Stimulated activated CD4-positive, alpha-beta T cell treated with anti-CD3 and anti-CD28 coated beads, Interleukin-2, amount 100 ng/mL, for 48 hours (primary cell): ENCODE measurements around the gene HNRNPM.
A peak's percentile ranks its signal among the peaks of the same experiment; 100 is the strongest.
"Not testable (repeated sequence)": the region's sequence is repeated elsewhere in the genome, so short reads cannot be mapped to it uniquely, and the experiment has no call there.

Experiments used
- DNase-seq, 2 donors: peaks; one replicate each; pipeline ENCODE4 v3.0.0-alpha.2; 2020

The HNRNPM gene, protein sequence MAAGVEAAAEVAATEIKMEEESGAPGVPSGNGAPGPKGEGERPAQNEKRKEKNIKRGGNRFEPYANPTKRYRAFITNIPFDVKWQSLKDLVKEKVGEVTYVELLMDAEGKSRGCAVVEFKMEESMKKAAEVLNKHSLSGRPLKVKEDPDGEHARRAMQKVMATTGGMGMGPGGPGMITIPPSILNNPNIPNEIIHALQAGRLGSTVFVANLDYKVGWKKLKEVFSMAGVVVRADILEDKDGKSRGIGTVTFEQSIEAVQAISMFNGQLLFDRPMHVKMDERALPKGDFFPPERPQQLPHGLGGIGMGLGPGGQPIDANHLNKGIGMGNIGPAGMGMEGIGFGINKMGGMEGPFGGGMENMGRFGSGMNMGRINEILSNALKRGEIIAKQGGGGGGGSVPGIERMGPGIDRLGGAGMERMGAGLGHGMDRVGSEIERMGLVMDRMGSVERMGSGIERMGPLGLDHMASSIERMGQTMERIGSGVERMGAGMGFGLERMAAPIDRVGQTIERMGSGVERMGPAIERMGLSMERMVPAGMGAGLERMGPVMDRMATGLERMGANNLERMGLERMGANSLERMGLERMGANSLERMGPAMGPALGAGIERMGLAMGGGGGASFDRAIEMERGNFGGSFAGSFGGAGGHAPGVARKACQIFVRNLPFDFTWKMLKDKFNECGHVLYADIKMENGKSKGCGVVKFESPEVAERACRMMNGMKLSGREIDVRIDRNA

DNA sequence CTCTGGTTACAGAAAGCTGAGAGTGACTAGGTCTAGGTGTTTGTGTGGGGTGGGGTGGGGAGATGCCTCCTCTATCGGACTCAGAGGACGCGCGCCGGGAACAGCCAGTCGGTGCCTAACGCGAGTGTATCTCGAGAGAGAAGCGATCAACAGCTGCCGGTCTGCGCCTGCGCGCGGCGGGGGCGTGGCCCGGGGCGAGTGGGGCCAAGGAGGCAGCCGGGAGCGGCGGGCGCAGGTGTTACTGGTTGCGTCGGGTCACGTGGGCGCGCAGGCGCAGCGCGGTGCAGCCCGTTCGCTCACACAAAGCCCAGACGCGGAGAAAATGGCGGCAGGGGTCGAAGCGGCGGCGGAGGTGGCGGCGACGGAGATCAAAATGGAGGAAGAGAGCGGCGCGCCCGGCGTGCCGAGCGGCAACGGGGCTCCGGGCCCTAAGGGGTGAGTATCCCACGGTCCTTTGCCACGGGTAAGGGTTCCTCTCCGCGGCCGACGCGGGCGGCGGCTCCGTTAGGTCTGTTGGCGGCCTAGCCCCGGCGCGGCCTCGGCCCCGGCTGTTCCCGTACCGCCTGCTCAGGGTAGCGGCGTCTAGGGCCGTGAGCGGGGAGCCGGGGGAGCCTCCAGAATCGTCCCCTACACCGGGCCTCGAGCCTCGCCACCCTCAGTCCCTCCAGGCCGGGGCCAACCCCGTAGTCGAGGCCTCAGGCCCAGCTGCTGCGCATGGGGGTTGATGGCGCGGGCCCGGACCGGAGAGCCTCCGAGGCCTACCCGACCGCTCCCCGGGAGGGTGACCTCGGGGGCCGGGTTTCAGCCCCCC lies at the start of gene HNRNPM:
Gene HNRNPM (plus strand): TSS at position 299 of the 811 bp plus-strand sequence. CDS start 24 bp downstream, at position 323.
- peak; percentile 100 for DNase-seq

DNA sequence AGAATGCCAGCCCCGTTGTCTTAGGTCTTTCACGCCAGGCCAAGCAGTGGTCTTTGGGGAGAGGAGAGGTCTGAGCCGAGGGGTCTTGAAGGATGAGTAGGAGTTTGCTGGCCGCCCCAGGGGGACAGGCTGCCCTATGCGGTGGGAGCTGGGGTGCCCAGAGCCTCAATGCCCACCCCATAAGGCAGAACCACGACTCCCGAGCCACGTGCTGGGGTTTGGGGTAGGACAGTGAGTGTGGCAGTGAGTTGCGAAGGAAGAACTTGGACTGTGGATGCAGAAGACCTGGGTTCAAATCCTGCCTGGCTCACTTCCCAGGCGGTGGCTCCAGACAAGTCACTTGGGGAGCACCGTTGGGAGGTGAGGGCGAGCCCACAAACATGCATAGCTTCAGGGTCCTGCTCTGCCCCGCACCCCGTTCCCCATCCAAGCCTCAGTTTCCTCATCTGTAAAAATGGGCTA lies 49.1 kb upstream of the HNRNPM start:
- no peak for DNase-seq

DNA sequence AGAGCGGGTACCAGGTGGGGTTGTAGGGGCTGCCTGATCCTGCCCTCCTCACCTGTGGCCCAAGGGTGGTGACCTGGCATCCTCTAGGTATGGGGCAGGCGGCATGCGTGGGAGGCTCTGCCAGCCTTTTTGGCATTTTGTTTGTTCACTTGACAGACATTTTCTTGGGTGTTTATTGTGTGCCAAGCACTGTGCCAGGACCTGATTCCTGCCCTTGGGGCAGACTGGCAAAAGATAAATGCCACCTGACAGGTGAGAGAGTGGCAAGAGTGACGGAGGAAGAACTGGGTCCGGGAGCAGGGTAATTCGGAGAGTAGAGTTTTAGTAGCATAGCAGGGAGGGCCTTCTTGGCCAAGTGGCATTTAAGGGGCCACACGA lies 48.6 kb upstream of the HNRNPM start:
- DNase-seq: no peak

DNA sequence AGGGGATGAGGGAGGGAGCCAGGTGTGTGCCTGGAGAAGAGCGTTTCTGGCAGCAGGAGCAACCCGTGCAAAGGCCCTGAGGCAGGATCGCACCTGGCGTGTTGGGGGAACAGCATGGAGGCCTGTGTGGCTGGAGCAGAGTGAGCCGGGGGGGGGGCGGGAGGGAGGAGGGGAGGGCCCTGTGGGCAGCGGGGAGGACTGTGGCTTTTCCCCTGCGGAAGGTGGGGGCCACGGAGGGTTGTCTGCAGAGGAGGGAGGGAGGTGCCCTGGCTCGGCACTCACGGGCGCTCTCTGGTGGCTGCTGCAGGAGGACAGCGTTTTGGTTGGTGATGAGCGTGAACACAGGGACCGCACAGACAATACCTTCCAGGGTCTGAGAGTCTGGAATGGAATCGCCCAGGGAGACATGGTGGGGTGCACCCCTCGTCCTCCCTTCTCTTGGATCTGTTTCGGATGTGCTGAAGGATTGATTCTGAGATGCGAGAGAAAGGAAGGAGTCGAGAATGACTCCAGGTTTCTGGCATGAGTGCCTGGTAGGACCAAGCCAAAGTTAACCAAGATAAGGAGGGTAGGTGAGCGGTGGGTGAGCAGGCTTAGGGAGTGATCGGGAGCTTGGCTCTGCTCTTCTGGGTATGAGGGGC lies 48.1 kb upstream of the HNRNPM start:
- peak; percentile 66 to 68 for DNase-seq

DNA sequence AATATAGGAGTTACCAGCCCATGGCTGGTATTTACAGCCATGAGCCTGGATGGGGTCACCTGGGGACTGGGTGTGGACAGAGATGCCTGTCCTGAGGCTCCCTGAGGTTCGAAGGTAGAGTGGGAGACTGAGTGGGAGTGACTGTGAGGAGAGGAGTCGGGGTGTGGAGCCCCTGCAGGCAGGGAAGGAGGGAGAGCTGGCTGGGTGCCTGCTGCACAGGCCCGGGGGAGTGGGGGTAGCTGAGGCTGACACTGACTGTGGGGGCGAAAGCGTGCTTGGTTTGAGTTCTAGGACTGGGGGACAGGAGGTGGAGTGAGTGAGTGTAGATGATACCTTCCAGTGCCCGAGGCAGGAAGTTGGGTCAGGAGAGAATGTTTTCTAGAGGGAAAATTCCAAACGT lies 47.5 kb upstream of the HNRNPM start:
- no peak for DNase-seq

DNA sequence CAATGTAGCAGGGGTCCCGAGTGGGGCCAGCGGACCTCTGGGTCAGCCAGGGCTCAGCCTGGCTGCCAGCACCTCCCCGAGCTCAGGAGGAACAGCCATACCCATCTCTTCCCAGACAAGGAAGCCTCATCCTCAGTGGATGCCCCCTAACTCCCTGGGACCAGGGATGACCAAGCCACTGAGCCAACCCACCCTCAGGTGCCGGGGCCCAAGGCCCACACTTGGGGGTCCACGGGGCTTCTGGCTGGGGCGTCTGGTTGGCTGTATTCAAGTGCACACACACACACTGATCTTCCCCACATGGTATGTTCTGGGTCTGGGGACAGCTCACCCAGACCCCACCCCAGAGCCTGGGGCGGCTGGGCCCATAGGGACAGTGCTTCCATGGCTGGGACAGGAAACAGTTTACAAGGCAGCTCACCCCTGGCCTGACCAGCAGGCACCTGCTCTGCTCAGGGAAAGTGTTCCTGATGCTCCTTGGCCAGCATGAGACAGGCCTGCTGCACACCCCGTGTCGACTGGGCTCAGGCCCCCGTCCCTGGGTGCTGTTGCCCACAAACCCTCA lies 46.9 kb upstream of the HNRNPM start:
- DNase-seq: no peak

DNA sequence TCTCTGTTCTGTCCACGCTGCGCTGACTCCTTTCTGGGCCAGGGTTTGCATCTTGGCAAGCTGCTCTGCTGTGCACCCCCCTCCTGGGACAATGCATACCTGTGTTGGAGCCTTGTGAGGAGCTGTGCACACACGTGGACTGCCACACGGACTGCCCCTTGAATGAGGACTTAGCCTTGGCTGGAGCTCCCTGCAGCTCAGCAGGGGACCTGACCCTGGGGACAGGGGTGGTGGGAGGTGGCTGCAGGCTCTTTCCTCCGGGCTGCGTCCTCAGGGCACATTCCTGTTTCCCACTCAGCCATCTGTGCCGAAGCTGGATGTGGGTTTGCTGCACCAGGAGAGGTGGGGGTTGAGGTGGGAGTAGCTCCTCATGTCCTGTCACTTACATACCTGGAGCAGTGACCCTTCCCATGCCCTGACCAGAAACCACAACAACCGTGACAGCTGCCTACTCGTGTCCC lies 46.4 kb upstream of the HNRNPM start:
- DNase-seq: no peak

DNA sequence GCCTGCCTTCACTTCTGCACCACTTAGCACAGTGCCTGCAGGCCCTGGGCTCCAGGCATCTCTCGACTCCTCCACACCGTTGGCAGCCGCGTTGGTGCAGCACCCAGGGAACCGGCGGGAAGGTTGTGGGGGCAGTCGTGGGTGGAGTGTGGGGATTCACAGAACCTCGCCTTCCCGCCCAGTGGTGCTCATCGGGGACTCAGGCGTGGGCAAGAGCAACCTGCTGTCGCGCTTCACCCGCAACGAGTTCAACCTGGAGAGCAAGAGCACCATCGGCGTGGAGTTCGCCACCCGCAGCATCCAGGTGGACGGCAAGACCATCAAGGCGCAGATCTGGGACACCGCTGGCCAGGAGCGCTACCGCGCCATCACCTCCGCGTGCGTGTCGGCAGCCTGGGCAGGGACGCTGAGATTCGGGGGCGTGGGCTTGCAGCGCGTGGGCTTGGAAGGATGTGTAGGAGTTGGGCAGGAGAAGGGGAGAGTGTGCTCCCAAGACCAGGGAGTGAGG lies 45.0 kb upstream of the HNRNPM start:
- no peak for DNase-seq

DNA sequence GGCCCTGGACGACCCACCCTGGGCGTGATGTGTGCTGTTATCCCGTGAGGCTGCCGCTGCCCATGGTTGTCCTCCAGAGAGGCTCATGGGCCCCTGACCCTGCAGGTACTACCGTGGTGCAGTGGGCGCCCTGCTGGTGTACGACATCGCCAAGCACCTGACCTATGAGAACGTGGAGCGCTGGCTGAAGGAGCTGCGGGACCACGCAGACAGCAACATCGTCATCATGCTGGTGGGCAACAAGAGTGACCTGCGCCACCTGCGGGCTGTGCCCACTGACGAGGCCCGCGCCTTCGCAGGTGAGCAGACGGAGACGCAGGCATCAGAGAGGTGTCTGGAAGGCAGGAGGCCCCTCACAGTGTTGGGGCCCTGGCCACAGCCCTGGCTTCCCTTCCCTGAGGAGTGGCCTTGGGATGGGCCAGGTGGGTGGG lies 42.8 kb upstream of the HNRNPM start:
- DNase-seq: no peak

DNA sequence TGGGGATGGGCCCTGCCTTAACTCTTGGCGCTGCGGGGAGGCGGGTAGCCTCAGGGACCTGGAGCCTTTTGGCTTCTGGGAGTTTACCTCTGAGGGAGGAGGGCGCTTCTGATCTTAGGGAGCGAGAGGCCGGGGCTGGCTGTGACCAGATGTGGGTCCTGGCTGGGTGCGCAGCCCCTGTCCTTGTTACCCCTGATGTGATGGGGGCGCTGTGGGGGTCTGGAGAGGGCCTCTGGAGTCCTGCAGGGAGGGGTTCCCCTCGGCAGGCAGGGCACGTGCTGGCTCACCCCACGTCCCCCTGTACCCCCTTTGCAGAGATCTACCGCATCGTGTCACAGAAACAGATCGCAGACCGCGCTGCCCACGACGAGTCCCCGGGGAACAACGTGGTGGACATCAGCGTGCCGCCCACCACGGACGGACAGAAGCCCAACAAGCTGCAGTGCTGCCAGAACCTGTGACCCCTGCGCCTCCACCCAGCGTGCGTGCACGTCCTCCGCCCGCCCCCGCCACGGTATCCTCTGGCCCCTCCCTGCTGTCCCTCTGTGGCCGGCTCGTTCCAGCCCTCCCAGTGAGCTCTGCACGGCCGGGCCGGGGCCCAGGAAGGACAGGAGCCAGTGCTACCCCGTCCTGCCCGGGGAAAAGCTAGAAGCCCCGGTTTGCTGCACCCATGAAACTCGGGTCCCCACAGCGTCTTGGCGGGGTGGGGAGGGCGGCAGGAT lies 41.5 kb upstream of the HNRNPM start:
- no peak for DNase-seq

DNA sequence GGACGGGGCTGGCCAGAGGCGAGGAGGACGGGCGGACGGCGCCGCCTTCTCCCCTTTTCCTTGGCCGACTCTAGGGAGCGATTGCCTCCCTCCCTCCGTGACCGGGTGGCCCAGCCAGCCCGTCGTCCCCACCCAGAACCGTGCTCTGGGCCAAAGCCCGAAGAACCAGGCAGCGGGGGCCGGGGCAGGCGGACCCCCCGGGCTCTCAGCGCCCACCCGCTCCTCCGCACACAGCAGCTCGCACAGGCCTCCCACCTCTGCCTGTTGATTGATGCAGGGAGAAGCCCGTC lies 41.0 kb upstream of the HNRNPM start:
- DNase-seq: no peak

DNA sequence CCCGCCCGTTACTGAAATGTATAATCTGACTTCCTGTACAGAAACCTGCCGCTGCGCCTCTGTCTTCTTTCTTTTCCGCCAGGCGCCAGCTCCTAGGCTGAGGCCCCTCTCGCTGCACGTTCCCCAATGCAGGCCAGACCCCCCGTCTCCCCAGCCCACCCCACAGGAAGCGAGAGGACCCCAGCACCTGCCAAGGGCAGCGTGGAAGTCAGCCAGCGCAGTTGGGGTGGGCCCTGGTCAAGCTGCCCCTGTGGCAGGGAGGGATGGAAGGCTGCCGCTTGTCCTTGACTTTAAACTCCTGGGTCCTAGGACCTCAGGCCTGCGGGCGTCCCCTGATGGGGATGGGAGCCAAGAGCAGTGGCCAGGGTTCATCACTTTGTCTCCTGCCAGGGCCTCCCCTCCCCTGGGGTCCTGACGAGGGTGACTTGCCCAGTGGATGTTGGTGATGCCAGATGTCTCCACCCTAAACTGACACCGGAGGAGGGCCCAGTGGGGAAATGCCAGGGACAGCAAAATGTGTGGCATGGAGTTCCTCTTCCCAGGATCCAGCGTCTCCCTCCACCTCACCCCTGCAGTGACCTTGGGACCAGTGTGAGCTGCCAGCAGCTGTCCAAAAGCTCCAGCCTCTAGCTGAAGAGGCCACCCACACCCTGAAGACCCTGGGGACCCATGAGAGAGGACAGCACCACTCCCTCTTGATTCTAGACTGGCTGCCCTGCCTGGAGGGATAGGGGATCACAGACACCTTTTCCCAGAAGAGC lies 40.2 kb upstream of the HNRNPM start:
- DNase-seq: no peak

DNA sequence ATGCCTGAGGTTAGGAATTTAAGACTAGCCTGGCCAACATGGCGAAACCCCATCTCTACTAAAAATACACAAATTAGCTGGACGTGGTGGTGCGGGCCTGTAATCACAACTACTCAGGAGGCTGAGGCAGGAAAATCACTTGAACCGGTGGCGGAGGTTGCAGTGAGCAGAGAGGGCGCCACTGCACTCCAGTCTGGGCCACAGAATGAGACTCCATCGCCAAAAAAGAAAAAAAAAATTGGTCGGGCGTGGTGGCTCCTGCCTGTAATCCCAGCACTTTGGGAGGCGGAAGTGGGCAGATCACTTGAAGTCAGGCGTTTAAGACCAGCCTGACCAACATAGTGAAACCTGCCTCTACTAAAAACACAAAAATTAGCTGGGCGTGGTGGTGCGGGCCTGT lies 34.1 kb upstream of the HNRNPM start:
- not testable (repeated sequence) for DNase-seq

DNA sequence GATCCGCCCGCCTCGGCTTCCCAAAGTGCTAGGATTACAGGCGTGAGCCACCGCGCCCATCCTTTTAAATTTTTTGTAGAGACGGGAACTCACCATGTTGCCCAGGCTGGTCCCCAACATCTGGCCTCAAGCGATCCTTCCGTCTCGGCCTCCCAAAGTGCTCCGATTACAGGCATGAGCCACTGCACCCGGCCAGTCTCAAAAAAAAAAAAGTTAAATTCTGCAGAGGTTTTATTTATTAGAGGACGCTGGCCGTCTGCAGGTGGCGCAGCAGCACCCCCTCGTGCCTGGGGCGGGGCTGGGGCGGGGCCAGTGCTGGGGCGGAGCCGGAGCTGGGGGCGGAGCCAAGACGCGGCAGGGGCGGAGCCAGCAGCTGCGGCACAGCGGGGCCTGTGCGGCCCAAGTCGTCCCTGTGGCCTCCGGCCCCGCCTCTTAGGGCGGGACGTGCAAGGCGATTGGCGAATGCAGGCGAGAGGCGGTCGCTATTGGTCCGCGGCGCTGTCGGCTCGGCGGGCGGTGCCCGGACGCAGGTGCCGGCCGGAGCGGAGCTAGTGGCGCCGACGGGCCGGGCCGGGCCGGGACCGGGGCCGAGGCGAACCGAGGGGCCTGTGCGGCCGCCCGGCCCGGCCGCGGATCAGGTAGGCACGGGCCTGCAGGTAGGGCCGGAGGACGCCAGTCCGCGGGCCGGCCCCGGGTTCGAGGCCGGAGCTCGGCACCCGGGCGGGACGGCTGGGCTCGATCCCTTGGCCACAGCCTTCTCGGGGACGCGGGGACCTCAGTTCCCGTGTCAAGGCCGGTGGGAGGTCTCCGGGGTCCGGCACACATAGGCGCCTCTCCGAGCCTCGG lies 31.8 kb upstream of the HNRNPM start, which contains the start of gene MARCHF2:
Gene MARCHF2 (plus strand): TSS at position 523 of the 846 bp plus-strand sequence. CDS start 8,536 bp downstream, outside the sequence.
- peak; percentile 95 to 97 for DNase-seq

DNA sequence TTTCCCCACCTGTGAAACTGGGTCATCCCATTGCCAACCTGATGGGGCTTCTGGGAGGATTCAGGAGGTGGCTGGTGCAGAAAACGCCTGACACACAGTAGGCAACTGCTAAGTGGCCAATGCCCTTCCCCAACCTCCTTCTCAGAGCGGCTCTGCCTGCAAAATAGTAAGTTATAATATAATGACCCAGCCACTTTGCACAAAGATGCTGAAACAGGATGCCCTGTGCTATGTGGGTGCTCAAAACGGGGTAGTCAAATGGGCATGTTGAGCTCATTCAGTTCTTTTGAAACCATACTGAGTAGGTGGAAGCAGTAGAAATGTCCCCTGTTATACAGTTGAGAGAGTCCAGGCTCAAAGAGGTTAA lies 31.2 kb upstream of the HNRNPM start:
- no peak for DNase-seq

DNA sequence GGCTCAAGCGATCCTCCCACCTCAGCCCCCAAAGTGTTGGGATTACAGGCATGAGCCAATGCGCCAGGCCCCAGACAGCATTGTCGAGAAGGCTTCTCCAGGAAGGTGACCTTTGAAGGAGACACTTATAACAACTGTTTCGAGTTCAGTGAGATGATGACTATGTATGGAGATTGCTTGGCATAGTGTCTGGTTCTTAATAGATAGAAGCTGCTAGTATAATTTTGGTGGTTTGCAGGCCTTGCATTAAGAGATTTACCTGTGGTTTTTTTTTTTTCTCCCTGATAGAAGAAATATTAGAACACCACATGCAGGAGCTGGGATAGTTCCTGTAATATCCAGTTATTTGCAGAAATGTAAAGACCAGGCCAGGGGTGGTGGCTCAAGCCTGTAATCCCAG lies 28.0 kb upstream of the HNRNPM start:
- DNase-seq: no peak

DNA sequence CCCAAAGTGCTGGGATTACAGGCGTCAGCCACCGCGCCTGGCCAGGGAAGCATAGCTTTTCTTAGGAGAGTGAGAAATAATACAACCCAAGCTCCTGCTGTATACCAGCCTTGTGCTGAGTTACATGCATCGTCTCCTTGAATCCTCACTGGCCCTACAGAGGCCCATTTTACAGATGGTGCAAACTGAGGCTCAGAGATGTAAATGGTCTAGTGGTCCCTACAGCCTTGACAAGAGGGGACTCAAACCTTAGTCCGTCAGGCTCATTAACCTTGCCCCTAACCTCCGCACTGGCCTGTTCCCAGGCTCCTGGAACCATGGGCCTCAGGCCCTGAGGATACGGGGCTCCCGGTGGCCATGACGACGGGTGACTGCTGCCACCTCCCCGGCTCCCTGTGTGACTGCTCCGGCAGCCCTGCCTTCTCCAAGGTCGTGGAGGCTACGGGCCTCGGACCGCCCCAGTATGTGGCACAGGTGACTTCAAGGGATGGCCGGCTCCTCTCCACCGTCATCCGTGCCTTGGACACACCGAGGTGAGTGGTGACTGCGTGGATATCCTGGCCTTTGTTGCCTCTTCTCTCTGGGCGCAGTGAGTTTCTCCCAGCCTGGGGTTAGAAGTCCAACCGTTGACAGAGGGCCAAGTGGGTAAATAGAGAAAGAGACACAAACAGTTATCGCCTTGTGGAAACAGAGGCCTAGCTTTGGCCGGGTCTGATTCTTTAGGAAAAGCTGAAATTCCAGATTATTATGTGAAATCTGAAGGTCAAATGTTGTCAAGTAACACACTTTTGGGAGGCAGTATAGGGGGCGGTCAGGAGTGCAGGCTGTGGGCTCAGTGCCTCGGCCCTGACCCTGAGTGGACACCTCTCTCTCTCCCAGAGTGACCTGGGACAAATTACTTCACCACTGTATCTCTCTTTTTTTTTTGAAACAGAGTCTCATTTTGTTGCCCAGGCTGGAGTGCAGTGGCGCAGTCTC lies 23.0 kb upstream of the HNRNPM start:
- no peak for DNase-seq

DNA sequence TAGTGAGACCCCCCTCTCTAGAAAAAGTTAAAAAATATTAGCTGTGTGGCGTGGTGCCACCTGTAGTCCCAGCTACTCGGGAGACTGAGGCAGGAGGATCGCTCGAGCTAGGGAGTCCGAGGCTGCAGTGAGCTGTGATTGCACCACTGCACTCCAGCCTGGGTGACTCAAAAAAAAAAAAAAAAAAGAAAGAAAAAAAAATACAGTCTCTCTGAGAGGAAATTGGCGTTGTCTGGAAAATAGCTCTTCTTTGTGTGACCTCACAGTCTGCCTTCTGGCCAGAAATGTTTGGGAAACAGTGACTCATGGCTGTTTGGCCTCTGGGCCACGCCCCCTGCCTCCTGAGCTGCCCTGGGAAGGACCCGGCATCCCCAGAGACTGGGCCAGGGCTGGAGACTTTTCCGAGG lies 21.0 kb upstream of the HNRNPM start:
- DNase-seq: no peak

DNA sequence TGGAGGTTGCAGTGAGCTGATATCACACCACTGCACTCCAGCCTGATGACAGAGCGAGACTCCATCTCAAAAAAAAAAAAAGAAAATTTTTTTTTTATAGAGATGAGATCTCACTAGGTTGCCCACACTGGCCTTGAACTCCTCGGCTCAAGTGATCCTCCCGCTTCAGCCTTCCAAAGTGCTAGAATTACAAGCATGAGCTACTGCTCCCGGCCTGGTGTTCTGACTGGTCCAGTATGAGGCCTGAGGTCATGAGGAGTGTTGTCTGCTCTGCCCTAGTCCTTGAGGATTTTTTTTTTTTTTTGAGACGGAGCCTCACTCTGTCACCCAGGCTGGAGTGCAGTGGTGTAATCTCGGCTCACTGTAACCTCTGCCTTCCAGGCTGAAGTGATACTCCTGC lies 19.4 kb upstream of the HNRNPM start:
- DNase-seq: not testable (repeated sequence)
